Lung (tissue), 13 donors: ENCODE results near the gene HOXC5. TPM values are rescaled to one million over a fixed set of nuclear protein-coding genes. Genes with fewer than 3 reads are reported as not detected.
"Not testable (repeated sequence)": the region's sequence is repeated elsewhere in the genome, so short reads cannot be mapped to it uniquely, and the experiment has no call there.

Source experiments
- ATAC-seq: fragments of 200-7000 bp; cut with Tn5 transposase; one replicate; pipeline ENCODE4 v1.9.1; 2020; ENCODE audit warnings: moderate number of reproducible peaks; ENCODE audit not compliant: insufficient read depth, low FRiP score
- DNase-seq, 3 donors: peaks; one replicate each; pipeline ENCODE4 v3.0.0-alpha.2; 2013 to 2017
- H3K27ac ChIP-seq, 2 donors: one replicate each; pipeline ENCODE4 v1.5.1; 2013; ENCODE audit warnings: mild to moderate bottlenecking in 2 of 2, moderate library complexity in 2 of 2, control low read depth in 1 of 2, inconsistent platforms in 1 of 2, low read depth in 1 of 2, low read length in 1 of 2
- H3K27me3 ChIP-seq, 3 donors: one replicate each; pipeline ENCODE4 v1.5.1; 2013; ENCODE audit warnings: low read length in 2 of 3; ENCODE audit not compliant: control insufficient read depth in 3 of 3, insufficient read depth in 3 of 3
- H3K36me3 ChIP-seq, 4 donors: one replicate each; pipeline ENCODE4 v1.5.1; 2013; ENCODE audit warnings: low read length in 4 of 4, mild to moderate bottlenecking in 1 of 4, moderate library complexity in 1 of 4; ENCODE audit not compliant: control insufficient read depth in 4 of 4, insufficient read depth in 4 of 4
- H3K4me1 ChIP-seq, 5 donors: one replicate each; pipeline ENCODE4 v1.5.1; 2013; ENCODE audit warnings: low read length in 5 of 5, mild to moderate bottlenecking in 2 of 5, moderate library complexity in 1 of 5; ENCODE audit not compliant: control insufficient read depth in 5 of 5, insufficient read depth in 5 of 5
- H3K4me3 ChIP-seq: one replicate; pipeline ENCODE4 v1.5.1; 2013; ENCODE audit warnings: mild to moderate bottlenecking, control low read depth, moderate library complexity
- H3K9ac ChIP-seq, 2 donors: one replicate each; pipeline ENCODE4 v1.5.1; 2013; ENCODE audit warnings: low read length in 2 of 2, control low read depth in 1 of 2; ENCODE audit not compliant: insufficient read depth in 1 of 2
- H3K9me3 ChIP-seq, 4 donors: one replicate each; pipeline ENCODE4 v1.5.1; 2013; ENCODE audit warnings: low read length in 3 of 4, mild to moderate bottlenecking in 1 of 4, moderate library complexity in 1 of 4; ENCODE audit not compliant: control insufficient read depth in 4 of 4, insufficient read depth in 3 of 4
- WGBS, 2 donors: extraction: QIAGEN DNeasy Blood & Tissue Kit; methylation state at CpG; one replicate each; pipeline ENCODE4 v1.1.7; 2013; 5-methylcytosine and 5-hydroxymethylcytosine counted together
- polyA plus RNA-seq, 2 donors: library from polyadenylated mRNA; stranded (reverse); fragments of 200-250 nt; gene quantifications; one replicate each; pipeline ENCODE4 v1.2.1, GENCODE V29; 2013
- small RNA-seq: library from RNA; depleted of rRNA; stranded (forward); fragments of <200 nt; gene quantifications from one replicate; pipeline ENCODE3, GENCODE V24; 2014; ENCODE audit warnings: low replicate concordance
- total RNA-seq, 2 donors: library from RNA; depleted of rRNA in 1 of 2; stranded (reverse); fragments of >200 nt in 1 of 2; gene quantifications; one replicate each; pipeline ENCODE4 v1.2.1, GENCODE V29; 2014 to 2021
- TF ChIP-seq, protein P1 (sequence below): IDR thresholded peaks from 2 replicates; pipeline ENCODE4 v1.5.1; 2012; ENCODE audit warnings: mild to moderate bottlenecking; ENCODE audit errors: control extremely low read depth, extremely low read depth
- donor health status: control.
- donor health status: control.
- donor health status: Bipolar disorder and iron deficiency.
- donor health status: healthy.
- donor health status: DM: yes; HTN: yes; CAD: no.

HOXC5 gene
- total and polyA plus RNA-seq, 4 donors: 0.08 to 0.26 (median 0.17) TPM

DNA sequence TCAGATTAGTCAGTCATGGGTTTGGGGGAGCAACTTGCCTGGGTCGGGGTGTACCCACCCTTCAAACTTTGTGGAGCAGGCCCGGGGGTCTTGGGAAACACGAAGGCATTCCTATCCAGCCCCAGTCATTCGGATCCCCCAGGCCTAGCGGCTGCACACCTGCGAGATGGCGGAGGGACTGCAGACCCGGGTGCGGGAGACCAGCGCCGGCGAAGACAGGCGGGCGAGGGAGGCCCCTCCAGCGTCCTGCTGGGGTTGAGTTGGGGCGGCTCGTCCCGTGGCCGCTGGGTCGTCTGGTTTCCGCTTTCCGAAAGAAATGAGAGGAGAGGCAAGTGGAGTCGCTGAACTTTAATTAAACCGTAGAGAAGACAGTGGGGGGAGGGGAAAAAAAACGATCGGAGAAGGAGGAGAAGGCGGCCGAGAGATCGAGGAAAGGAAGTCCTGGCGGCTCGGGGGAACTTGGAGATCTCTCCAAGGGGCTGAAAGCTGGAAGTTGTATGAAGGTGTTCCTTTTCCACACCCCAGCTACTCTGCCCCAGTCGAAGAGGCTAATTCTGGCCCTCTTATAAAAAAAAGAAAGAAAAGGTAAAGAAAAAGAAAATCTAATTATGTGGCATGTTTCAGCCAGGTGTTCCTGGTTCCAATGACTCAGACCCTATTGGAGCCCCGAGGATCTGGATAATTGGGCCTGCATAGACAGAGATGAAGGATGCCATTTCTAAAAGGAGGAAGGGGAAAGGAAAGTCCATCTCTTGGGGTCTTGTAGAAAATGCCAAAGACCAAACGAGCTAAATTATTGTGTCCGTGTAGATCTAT lies 48.9 kb downstream of the HOXC5 start:
- peaks cover 2 to 30% (median 9%) of the 10 kb centered on the region in 3 donors for H3K27me3 ChIP-seq
- H3K4me3 ChIP-seq, H3K9me3 ChIP-seq, H3K27ac ChIP-seq, ATAC-seq, H3K36me3 ChIP-seq, H3K9ac ChIP-seq, H3K4me1 ChIP-seq: not testable (repeated sequence)
- DNase-seq: peak in 1 of 3 donors; percentile 43
- WGBS, 2 donors: 16 to 29% methylated on average over 35 of the region's 35 CpGs

DNA sequence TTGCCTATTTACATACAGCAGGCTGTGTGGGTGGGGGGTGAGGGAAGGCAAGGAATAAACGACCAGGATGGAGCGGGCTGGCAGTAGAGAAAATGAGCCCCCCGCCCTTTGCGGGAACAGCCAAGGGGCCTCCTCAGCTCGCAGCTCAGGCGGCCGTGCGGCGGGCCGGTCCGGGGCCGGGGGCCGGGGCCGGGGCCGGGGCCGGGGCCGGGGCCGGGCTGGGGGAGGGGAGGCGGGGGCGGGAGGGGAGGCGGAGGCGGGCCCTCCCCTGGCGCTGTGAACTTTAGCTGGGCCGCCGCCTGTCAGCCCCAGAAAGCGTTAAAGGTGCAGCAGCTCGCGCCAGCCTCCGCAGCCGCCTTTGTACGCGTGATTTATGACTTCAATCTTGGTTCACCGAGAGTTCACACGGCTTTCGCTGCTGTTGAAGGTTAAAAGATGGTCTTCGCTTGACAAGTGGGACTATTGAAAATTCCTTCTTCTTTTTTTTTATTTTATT lies 49.6 kb downstream of the HOXC5 start:
- Histone ChIP-seq H3K9me3 (no peaks in the 10 kb centered on the region), H3K36me3 (no peaks in the 10 kb centered on the region), H3K9ac (no peak overlapping the region), H3K27me3 (peaks cover 2 to 25% (median 6%) of the 10 kb centered on the region in 3 donors), H3K27ac (no peak overlapping the region), H3K4me1 (no peaks in the 10 kb centered on the region), H3K4me3 (no peak overlapping the region)
- ATAC-seq: no peak
- 3 to 6% methylated on average over 18 to 36 of the region's 36 CpGs for WGBS, 2 donors
- TF ChIP-seq, protein P1, sequence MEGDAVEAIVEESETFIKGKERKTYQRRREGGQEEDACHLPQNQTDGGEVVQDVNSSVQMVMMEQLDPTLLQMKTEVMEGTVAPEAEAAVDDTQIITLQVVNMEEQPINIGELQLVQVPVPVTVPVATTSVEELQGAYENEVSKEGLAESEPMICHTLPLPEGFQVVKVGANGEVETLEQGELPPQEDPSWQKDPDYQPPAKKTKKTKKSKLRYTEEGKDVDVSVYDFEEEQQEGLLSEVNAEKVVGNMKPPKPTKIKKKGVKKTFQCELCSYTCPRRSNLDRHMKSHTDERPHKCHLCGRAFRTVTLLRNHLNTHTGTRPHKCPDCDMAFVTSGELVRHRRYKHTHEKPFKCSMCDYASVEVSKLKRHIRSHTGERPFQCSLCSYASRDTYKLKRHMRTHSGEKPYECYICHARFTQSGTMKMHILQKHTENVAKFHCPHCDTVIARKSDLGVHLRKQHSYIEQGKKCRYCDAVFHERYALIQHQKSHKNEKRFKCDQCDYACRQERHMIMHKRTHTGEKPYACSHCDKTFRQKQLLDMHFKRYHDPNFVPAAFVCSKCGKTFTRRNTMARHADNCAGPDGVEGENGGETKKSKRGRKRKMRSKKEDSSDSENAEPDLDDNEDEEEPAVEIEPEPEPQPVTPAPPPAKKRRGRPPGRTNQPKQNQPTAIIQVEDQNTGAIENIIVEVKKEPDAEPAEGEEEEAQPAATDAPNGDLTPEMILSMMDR: no peak
- peak; percentile 60 to 74 (median 65) for DNase-seq

Small RNA genes within 50 kb of the gene (small RNA-seq; reads per million reads assigned to genes)
- gene HOXC5 (not detected), gene MIR196A2 (0.13 reads per million), gene MIR615 (0.50 reads per million, percentile 61 among the genes with 10 or more reads in this experiment)

Other genes starting within 250 kb of the HOXC5 start
- not detected for gene HOXC13, start 94.2 kb upstream of the HOXC5 start, total RNA-seq
- gene HOXC13, start 94.2 kb upstream of the HOXC5 start, polyA plus RNA-seq: not detected
- not detected for gene HOXC12, start 78.1 kb upstream of the HOXC5 start, total RNA-seq
- gene HOXC12, start 78.1 kb upstream of the HOXC5 start, polyA plus RNA-seq: not detected
- gene HOXC11, start 59.9 kb upstream of the HOXC5 start, total RNA-seq: not detected
- not detected for gene HOXC11, start 59.9 kb upstream of the HOXC5 start, polyA plus RNA-seq
- under 1 TPM in 1 of 2 donors, not detected in 1; 0.15 TPM for gene HOTAIR, start 58.1 kb upstream of the HOXC5 start, total RNA-seq
- gene HOTAIR, start 58.1 kb upstream of the HOXC5 start, polyA plus RNA-seq: not detected
- under 1 TPM in 1 of 2 donors, not detected in 1; 0.18 TPM for gene HOXC10, start 47.9 kb upstream of the HOXC5 start, total RNA-seq
- gene HOXC10, start 47.9 kb upstream of the HOXC5 start, polyA plus RNA-seq: not detected
- gene HOXC9, start 32.9 kb upstream of the HOXC5 start, total RNA-seq: not detected
- gene HOXC9, start 32.9 kb upstream of the HOXC5 start, polyA plus RNA-seq: under 1 TPM; 0.08 to 0.18 TPM
- not detected for gene HOXC8, start 24.1 kb upstream of the HOXC5 start, total RNA-seq
- gene HOXC8, start 24.1 kb upstream of the HOXC5 start, polyA plus RNA-seq: under 1 TPM; 0.08 to 0.14 TPM
- under 1 TPM; 0.46 to 0.71 TPM for gene HOXC6, start 4.6 kb upstream of the HOXC5 start, total RNA-seq
- under 1 TPM; 0.18 to 0.24 TPM for gene HOXC6, start 4.6 kb upstream of the HOXC5 start, polyA plus RNA-seq
- under 1 TPM; 0.71 to 0.86 TPM for gene HOXC4, start 20.8 kb downstream of the HOXC5 start, total RNA-seq
- under 1 TPM; 0.18 to 0.31 TPM for gene HOXC4, start 20.8 kb downstream of the HOXC5 start, polyA plus RNA-seq
- 10 to 100 TPM; 20.3 to 28.4 TPM for gene SMUG1, start 155.9 kb downstream of the HOXC5 start, total RNA-seq
- gene SMUG1, start 155.9 kb downstream of the HOXC5 start, polyA plus RNA-seq: 10 to 100 TPM; 23.4 to 45.7 TPM
- 10 to 100 TPM; 50.9 to 78.3 TPM for gene CBX5, start 247.1 kb downstream of the HOXC5 start, total RNA-seq
- gene CBX5, start 247.1 kb downstream of the HOXC5 start, polyA plus RNA-seq: 1 to 10 TPM; 8.3 to 9.8 TPM
- 100 to 1,000 TPM; 852 to 875 TPM for gene HNRNPA1, start 247.7 kb downstream of the HOXC5 start, total RNA-seq
- gene HNRNPA1, start 247.7 kb downstream of the HOXC5 start, polyA plus RNA-seq: 100 to 1,000 TPM; 803 to 937 TPM